GM21786 (cell line): Measurements from ENCODE around the gene TEX2.
"Not testable (repeated sequence)": the region's sequence is repeated elsewhere in the genome, so short reads cannot be mapped to it uniquely, and the experiment has no call there.

Experiments used
- ATAC-seq: cut with Tn5 transposase; IDR thresholded peaks from one replicate; pipeline ENCODE4 v1.9.1; 2021; ENCODE audit not compliant: unreplicated experiment

TEX2 gene

DNA sequence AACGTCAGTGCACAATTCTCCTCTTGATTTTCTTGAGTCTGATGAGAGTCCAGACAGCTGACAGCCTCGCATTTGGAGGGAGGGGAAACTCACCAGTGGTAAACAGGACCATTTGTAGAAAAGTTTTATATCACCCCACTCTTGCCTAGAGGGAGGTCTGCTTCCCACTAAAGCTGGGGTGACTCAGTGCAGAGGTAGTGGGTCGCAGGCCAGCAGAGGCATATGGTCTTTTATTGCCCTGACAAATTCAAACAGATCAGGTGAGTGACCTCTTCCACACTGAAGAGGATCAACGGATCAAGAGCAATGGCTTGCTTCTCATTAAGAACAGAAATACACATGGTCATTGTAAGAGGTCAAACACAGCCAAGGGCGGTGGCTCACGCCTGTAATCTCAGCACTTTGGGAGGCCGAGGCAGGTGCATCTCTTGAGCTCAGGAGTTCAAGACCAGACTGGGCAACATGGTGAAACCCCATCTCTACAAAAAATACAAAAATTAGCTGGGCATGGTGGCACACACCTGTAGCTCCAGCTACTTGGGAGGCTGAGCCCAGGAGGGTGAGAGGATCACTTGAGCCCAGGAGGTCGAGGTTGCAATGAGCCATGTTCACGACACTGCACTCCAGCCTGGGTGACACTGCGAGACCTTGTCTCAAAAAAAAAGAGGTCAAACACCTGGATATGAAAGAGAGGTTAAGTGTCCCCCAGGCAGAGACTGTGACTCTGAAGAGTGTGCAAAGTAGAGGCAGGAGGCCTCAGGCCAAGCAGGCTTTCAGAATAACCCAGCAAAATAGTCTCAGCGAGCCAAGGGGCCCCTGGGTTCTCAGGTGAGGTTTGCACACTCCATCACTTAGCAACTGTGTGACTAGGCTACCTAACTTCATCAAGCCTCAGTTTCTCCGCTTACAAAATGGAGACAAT, 76.6 kb downstream of the TEX2 start:
- no peak for ATAC-seq

DNA sequence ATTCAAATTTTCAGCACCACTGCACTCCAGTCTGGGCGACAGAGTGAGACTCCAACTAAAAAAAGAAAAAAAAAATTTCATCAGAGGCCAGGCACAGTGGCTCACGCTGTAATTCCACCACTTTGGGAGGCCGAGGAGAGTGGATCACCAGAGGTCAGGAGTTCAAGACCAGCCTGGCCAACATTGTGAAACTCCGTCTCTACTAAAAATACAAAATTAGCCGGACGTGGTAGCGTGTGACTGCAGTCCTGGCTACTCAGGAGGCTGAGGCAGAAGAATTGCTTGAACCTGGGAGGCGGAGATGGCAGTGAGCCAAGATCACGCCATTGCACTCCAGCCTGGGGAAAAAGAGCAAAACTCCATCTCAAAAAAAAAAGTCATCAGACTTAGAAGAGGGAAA, 77.5 kb downstream of the TEX2 start:
- not testable (repeated sequence) for ATAC-seq

DNA sequence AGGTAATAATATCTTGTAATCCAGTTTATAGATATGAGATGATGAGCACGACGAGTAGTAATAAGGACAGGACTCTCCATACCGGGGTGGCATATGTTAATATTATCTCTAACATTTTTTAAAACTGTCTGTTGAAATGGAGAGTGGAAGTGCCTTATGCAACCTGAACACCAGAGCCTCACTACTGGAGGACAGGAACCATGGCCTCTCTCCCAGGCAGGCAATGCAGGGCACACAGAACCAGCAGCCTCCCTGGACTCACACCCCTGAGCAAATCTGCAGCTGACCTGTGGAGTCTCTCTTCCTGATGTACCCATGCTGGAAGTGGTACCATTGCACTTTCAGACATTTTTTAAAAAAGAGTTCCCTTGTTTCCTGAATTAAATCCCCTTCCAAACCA, 78.0 kb downstream of the TEX2 start:
- no peak for ATAC-seq

DNA sequence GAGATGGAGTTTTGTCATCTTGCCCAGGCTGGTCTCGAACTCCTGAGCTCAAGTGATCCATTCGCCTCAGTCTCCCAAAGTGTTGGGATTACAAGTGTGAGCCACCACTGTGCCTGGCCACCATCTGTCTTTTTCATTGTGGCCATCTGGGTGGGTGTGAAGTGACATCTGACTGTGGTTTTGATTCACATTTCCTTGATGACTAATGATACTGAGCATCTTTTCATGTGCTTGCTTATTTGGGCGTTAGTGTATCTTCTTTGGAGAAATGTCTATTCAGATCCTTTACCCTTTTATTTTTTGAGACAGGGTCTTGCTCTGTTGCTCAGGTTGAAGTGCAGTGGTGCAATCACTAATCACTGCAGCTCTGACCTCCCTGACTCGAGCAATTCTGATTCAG, 79.2 kb downstream of the TEX2 start:
- no peak for ATAC-seq

DNA sequence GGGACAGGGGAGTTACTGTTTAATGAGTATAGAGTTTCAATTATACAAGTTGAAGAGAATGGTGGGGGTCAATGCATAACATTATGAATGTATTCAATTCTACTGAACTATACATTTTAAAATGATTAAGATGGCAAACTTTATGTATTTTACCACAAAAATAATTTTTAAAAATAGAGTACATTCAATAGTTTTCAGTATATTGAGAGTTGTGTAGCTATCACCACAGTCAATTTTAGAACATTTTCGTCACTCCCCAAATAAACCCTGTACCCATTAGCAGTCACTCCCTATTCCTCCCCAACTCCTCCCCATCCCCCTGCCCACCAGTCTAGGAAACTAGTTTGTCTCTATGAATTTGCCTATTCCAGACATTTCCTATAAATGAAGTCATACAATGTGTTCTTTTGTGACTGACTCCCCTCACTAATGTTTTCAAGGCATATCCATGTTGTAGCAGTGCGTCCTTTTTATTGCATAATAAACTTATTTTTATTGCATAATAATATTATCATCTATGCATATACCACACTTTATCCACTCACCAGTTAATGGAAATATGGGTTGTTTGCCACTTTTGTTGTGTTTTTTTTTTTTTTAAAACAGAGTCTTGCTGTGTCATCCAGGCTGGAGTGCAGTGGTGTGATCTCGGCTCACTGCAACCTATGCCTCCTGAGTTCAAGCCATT, 80.6 kb downstream of the TEX2 start:
- no peak for ATAC-seq

DNA sequence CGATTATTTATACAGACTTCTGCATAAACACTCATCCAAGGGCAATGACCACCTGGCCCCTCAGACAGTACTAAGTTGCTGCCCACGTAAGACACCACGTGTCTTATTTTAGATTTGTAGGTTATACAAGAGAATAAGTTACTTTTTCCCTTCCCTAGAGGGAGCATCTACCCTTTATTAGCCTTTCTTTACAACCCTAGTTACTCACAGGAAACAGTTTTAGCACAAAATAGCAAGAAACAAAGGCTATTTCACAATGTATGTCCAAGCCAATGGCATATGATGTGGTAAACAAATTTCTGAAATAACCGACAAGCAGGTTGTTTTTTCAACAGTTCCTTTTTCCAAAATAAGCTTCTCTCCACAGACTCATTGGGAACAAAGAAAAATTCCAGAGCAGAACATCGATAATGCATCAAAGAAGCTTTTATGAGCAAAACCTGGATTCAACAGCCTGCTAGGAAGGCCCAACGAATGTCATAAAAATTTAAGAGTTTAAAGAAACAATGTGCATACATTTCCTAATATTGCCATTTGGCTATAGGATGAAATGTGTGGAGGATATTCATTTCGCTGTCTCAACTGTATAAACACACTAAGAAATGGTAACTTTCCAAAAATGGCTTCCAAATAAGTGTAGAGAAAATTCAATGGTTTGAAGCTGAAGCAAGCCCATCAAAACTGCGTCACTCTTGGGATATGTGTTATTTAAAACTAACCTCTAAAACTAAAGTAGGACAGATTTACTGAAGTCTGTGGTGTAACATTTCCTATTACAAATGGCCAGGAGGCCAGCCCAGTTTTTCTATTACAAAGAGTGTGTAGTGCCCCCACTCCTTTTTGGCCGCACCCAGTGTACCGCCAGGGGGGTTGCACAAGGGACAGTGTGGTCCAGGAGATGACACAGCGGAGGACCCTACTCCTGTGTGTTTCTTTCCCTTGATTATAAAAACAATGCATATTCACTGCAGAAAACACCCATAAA, 82.7 kb downstream of the TEX2 start:
- no peak for ATAC-seq

DNA sequence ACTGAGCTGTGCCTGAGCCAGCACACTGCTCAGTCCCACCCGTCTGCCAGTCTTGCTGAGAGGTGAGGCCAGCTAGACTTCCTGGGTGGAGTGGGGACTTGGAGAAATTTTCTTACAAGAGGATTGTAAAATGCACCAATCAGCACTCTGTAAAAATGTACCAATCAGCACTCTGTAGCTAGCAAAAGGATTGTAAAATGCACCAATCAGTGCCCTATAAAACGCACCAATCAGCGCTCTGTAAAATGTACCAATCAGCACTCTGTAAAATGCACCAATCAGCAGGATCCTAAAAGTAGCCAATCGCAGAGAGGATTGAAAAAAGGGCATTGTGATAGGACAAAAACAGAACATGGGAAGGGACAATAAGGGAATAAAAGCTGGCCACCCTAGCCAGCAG, 84.0 kb downstream of the TEX2 start:
- not testable (repeated sequence) for ATAC-seq

DNA sequence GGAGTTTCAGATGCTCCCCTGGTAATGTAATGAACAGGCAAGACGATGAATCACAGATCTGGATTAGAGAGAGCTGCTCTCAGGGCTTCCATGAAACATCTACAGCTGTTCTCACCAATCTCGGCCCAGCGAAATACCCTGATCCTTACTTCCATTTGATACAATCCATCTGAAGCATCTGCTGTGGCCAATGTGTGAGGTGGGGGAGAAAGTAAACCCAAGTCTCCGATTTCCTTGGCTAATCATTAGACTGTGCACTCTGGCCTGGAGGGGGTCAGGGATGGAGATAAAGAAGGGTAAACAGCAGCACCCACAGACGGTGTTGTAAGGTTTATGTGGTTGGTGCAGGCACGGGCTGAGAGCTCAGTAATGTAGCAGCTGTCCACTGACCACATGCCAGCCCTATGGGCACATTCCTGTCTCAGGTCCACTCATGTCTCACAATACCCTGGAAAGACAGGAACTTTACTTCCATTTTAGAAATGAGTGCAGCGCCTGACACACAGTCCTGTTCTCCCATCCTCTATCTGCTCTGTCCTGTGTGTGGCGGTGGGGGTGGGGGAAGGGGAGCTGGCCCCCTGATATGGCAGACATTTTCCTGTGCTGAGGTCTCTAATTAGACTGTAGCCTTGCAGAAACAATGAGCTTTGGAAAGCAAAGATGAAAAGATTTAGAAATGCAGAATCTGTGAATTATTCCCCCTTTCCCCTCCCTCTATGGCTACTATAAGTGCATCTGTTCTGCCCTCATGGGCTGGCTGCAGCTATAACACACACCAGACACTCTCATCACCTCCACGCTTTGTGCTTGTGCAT, 84.8 kb downstream of the TEX2 start:
- ATAC-seq = no peak

DNA sequence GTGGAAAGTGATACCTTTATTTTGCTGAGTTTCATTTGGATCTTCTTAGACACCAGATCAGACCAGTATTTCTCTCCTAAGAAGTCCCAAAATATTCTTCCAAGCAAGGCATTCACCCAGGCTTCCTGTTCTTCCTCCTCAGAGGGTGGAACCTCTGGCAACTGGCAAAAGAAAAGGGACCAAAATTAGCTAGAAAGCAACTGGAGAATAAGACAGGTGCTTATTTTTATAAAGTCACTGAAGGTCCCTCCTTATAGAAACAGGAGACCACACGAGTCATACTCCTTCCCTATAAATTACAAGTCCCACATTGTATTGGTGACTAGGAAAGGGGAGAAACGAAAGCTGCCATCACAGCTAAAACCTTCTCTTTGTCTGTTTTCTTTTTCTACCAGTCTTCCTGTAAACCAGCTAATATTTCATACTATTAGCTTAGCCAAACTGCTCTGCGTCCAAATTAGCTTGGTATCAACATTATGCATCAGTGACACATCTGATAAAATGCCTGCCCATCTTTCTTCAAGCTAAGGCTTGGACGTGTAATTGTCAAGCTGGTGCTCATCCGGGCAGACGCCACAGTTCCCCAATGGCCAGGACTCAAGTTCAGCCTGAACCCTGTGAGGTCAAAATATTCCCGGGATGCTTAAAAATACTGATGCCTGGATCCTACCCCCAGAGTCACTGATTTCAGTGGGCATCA, 85.6 kb downstream of the TEX2 start:
- ATAC-seq = no peak

DNA sequence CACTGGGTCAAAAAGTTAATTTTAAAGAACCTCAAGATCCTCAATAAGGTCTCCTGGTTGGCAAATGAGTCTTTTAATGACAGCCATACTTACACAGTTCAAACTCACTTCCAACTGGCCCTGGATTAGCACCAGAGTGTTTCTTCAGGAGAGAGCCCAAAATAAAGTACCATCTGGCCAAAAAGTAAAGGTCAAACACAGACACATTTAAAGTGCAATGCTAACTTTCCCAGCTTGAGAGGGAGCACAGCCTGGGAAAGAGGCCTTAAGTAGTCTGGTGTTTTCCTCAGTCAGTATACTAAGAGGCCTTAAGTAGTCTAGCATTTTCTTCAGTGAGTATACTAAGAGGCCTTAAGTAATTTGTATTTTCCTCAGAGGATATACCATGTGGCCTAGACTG, 86.5 kb downstream of the TEX2 start:
- no peak for ATAC-seq

DNA sequence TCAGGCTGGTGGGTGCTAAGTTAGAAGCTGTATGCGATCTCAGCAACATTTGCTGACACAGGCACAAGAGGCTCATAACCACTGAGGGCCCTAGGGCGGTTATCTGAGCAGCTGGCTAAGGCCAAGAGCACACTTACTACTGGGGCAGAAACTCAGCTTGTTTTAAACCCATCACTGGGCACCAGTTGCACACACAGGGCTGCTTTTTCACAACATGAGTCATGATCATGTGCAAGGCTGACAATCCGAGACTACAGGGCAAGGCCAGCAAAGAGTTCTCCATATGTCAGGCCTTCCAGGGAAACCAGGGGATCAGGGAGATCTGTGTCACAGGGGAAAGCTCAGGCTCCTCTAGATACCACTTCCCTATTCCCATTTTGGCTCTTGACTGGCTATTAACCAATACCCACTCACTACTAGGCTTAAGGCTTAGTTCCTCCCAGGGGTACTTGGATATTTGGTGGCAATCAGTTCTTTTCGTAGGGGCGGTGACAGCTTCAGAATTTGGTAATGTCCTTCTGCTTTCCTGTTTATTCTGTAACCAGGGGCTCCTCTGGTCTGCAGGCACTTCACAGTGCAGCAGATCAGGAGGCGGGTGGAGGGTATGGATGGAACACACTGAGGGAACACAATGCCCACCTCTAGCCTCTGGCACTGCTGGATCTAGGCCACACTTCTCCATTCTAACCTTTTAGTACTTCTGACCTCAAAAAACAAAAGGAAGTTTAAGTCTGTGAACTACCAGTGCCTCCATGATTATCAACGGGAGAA, 88.2 kb downstream of the TEX2 start:
- no peak for ATAC-seq

DNA sequence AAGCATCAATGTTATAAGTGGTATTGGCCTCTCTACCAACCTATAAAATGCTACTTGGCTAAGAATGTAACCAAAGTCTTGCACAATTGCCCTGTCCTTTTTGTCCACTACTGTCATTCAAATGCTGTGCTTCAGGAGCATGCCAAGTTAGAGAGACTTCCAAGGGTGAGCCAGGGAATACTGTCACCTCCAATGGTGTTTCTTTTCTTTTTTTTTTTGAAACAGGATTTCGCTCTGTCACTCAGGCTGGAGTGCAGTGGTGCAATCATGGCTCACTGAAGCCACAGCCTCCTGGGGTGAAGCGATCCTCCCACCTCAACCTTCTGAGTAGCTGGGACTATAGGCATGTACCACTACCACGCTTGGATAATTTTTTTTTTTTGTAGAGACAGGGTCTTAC, 89.4 kb downstream of the TEX2 start:
- no peak for ATAC-seq

DNA sequence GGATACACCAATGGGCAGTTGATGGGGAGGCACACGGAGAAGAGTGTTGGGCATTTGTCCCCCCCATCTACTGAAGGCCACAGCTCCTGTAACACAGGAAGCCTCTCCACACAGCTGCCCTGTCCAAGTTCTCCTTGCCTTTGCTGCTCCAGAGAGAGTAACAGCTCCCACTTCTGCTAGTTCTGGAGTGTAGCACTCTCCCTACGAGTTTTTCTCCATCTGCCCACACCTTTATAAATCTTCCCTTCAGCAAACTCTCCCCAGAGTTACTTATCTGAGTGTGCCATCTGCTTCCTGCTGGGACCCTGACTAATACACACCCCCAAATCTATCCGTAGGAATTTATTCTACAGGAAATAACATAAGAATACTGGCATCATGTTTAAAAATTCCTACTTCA, 90.5 kb downstream of the TEX2 start:
- no peak for ATAC-seq

DNA sequence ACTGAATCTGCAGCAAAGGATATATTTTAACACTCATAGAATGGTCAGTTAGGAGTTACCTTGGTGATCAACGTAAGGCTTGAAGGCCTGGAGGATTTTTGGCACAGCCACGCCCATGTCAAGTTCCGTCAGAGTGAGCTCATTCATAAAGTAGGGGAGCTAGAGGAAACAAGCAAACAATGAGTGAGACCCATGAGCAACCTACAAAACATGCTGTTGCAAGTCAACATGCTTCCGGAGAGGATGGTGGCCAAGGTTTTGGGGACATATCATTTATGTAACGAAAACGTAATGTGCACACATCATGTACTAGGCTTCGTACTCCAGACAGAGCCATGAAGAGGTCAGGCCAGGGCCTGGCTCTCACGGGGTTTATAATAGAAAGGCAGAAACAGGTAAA, 92.0 kb downstream of the TEX2 start:
- no peak for ATAC-seq

DNA sequence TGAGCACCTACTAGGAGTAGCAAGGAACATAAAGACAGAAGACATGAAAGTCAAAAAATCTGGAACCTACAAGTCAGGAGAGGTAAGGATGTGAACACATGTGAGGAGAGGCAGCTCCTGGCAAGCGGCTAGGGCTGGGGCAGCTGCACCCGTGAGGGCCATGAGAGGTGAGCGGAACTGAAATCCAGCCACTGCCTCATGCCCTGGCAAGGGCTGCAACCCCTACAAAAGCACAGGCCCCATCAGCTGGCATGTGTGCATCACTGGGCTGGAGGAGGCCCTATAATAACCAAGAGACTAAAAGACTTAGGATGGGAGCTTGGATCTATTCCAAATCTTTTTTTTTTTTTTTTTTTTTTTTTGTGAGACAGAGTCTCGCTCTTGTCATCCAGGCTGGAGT, 92.8 kb downstream of the TEX2 start:
- no peak for ATAC-seq

DNA sequence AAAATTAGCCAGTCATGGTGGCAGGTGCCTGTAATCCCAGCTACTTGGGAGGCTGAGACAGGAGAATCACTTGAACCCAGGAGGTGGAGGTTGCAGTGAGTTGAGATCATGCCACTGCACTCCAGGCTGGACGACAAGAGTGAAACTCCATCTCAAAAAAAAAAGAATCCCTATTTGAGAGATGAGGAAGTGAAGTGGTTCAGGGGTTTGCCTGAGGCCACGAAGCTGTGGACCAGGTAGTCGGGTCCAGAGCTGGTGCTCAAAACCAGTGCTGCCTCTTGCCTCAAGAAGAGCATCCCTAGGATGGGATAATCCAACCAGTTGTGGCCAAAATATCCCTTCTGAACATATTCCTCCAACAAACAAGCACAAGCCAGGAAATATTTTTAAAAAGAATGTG, 95.4 kb downstream of the TEX2 start:
- ATAC-seq = not testable (repeated sequence)

DNA sequence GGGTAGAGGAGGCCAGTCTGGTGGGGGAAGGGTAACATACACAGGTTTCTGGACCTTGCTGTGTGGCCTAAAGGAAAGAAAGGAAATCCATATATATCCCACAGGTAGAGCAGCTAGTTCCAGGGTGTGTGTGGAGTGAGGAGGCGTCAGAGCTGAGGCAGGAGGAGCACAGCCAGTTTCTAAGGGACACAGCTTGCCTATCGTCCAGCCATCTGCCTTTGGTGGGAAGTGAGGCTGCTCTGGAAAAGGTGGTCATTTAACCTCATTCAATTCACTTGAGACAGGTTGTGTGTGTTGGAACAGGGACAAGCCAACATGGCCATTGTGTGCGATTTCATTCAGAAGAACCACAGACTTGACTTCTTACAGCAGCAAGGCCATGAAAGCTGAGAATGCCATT, 96.2 kb downstream of the TEX2 start:
- no peak for ATAC-seq

DNA sequence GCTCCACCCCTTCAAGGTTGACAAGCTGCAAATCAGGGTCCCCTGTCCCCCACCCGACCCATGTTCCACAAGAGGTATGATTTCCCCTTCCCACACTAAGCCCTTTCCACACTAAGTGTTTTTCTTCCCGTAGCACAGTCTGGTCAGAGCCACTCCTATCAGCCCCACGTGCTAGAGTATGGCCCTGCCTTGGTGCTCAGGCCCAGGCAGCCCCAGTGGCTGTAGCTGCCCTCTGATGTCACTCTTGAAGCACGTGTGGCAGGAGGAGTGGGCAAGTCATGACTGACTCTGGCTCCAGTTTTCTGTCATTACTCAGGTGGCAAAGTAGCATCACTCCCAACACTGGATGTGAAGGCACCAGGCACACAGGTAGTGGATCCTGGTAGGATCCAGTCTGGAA, 97.7 kb downstream of the TEX2 start:
- ATAC-seq = no peak
